WTC11 (cell line): ENCODE results near the gene ARHGAP28. TPM values are rescaled to one million over a fixed set of nuclear protein-coding genes. Genes with fewer than 3 reads are reported as not detected.

Source experiments
- ATAC-seq: fragments of 200-7000 bp; cut with Tn5 transposase; 2 replicates; pipeline ENCODE4 v1.10.0; 2021; ENCODE audit warnings: mild to moderate bottlenecking, moderate library complexity
- CTCF ChIA-PET: fragments of 300-600 bp; sonication (Branson Sonifier 250); formaldehyde crosslinking; loops from one replicate; lab custom pipeline; 2021; ENCODE audit warnings: antibody characterized with exemption; lab: Charles Lee
- POLR2A ChIA-PET: fragments of 350-600 bp; sonication (Branson Sonifier 250); formaldehyde crosslinking; loops from one replicate; lab custom pipeline; 2021; ENCODE audit warnings: antibody characterized with exemption; lab: Charles Lee
- DNase-seq: peaks from one replicate; pipeline ENCODE4 v3.0.0; 2021; ENCODE audit warnings: low spot score
- H3K27ac Mint-ChIP-seq: 2 replicates; pipeline ENCODE4 v1.8.0; 2021; ENCODE audit warnings: mixed read lengths
- H3K27me3 Mint-ChIP-seq: 2 replicates; pipeline ENCODE4 v1.8.0; 2021; ENCODE audit warnings: low read depth, mild to moderate bottlenecking, moderate library complexity, mixed read lengths
- H3K36me3 Mint-ChIP-seq: 2 replicates; pipeline ENCODE4 v1.8.0; 2021; ENCODE audit warnings: mixed read lengths
- H3K4me1 Mint-ChIP-seq: 2 replicates; pipeline ENCODE4 v1.8.0; 2022; ENCODE audit warnings: mixed read lengths
- H3K4me3 Mint-ChIP-seq: 2 replicates; pipeline ENCODE4 v1.8.0; 2021; ENCODE audit warnings: mild to moderate bottlenecking, moderate library complexity, mixed read lengths
- H3K9me3 Mint-ChIP-seq: 2 replicates; pipeline ENCODE4 v1.8.0; 2021; ENCODE audit warnings: mixed read lengths
- ATF1 ChIP-seq: sonication (generic); formaldehyde crosslinking; IDR thresholded peaks from 2 replicates; pipeline ENCODE4 v1.8.1; 2023; ENCODE audit warnings: mild to moderate bottlenecking, moderate library complexity, missing genetic modification reagents
- ATF6 ChIP-seq: sonication (generic); formaldehyde crosslinking; IDR thresholded peaks from 2 replicates; pipeline ENCODE4 v1.8.1; 2023; ENCODE audit warnings: mild to moderate bottlenecking, missing genetic modification reagents
- CREM ChIP-seq: sonication (generic); formaldehyde crosslinking; IDR thresholded peaks from 2 replicates; pipeline ENCODE4 v1.8.1; 2022; ENCODE audit warnings: mild to moderate bottlenecking, missing genetic modification reagents, moderate library complexity
- ESRRA ChIP-seq: sonication (generic); formaldehyde crosslinking; IDR thresholded peaks from 2 replicates; pipeline ENCODE4 v1.8.1; 2022; ENCODE audit warnings: mild to moderate bottlenecking, missing genetic modification reagents, borderline replicate concordance
- FOXP4 ChIP-seq: sonication (generic); formaldehyde crosslinking; IDR thresholded peaks from 2 replicates; pipeline ENCODE4 v1.8.0; 2022; ENCODE audit warnings: mild to moderate bottlenecking, missing genetic modification reagents
- HMGA2 ChIP-seq: fragments of 250-450 bp; sonication (Bioruptor Pico); IDR thresholded peaks from 2 replicates; pipeline ENCODE4 v1.4.0; 2021; ENCODE audit warnings: mild to moderate bottlenecking, moderate library complexity
- JAZF1 ChIP-seq: fragments of 250-450 bp; sonication (Bioruptor Pico); IDR thresholded peaks from 2 replicates; pipeline ENCODE4 v1.9.0; 2021; ENCODE audit warnings: moderate library complexity, mild to moderate bottlenecking, inconsistent platforms
- NFATC4 ChIP-seq: fragments of 250-450 bp; sonication (Bioruptor Pico); IDR thresholded peaks from 2 replicates; pipeline ENCODE4 v1.9.0; 2021; ENCODE audit warnings: mild to moderate bottlenecking
- PRDM15 ChIP-seq: sonication (generic); formaldehyde crosslinking; IDR thresholded peaks from 2 replicates; pipeline ENCODE4 v1.8.0; 2022; ENCODE audit warnings: missing genetic modification reagents
- SOX15 ChIP-seq: fragments of 250-450 bp; sonication (Bioruptor Pico); IDR thresholded peaks from 2 replicates; pipeline ENCODE4 v1.9.0; 2021; ENCODE audit warnings: mild to moderate bottlenecking
- TEAD4 ChIP-seq: sonication (generic); formaldehyde crosslinking; IDR thresholded peaks from 2 replicates; pipeline ENCODE4 v1.8.0; 2022; ENCODE audit warnings: mild to moderate bottlenecking, missing genetic modification reagents
- ZNF121 ChIP-seq: sonication (generic); formaldehyde crosslinking; IDR thresholded peaks from 2 replicates; pipeline ENCODE4 v1.8.0; 2023; ENCODE audit warnings: missing genetic modification reagents
- ZNF232 ChIP-seq: sonication (generic); formaldehyde crosslinking; IDR thresholded peaks from 2 replicates; pipeline ENCODE4 v1.8.0; 2022; ENCODE audit warnings: mild to moderate bottlenecking, missing genetic modification reagents
- ZNF281 ChIP-seq: sonication (generic); formaldehyde crosslinking; IDR thresholded peaks from 2 replicates; pipeline ENCODE4 v1.8.0; 2023; ENCODE audit warnings: mild to moderate bottlenecking, missing genetic modification reagents
- ZNF396 ChIP-seq: fragments of 250-450 bp; sonication (Bioruptor Pico); IDR thresholded peaks from 2 replicates; pipeline ENCODE4 v1.8.0; 2021; ENCODE audit warnings: mild to moderate bottlenecking, moderate library complexity, borderline replicate concordance
- ZNF423 ChIP-seq: fragments of 250-450 bp; sonication (Bioruptor Pico); IDR thresholded peaks from 2 replicates; pipeline ENCODE4 v2.1.2; 2022; ENCODE audit warnings: mild to moderate bottlenecking, moderate library complexity
- total RNA-seq: library from RNA; stranded (reverse); gene quantifications from 3 replicates; pipeline ENCODE4 v1.2.3, GENCODE V29; 2021
- TF ChIP-seq, protein P1 (sequence below): sonication (generic); formaldehyde crosslinking; IDR thresholded peaks from 2 replicates; pipeline ENCODE4 v1.8.1; 2022; ENCODE audit warnings: missing genetic modification reagents, borderline replicate concordance
- TF ChIP-seq, protein P2 (sequence below): sonication (generic); formaldehyde crosslinking; IDR thresholded peaks from 2 replicates; pipeline ENCODE4 v1.8.1; 2022; ENCODE audit warnings: low read depth, missing genetic modification reagents, borderline replicate concordance

ARHGAP28 gene
- total RNA-seq, 1 experiment from 2014 or later, result 14.8 TPM

DNA sequence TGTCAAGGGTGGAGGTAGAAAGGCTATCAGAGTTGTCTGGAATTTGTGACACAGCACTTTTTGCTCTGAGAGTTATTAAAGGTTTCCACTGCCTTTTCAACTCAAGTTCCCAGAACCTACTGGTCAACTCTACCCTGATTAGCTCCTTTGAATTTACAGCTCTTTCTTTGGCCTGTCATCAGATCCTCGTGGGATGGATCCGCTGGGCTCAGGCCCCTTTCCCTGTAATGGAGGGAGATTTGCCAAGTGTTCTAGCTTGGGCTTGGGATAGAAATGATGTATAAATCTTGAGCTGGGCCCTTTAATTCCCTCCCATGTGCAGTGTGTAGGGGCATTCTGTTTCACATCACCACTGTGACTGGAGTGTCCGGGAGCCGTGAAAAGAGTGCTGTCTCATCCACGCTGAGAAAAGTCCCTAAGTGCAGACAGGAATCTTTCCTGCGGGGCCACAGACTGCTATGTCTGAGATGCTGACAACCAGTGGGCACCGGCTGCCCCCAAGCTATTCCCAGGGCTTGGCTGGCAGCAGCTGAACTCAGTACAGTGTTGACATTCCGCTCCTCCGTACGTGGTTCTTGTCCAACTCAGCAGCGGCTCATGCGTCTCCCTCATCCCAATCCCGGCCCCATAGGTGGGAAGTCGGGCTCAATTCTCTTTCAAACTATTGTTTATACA is 46.9 kb upstream of the ARHGAP28 start (continued):
- TF ChIP-seq ZNF281 (CRISPR knock-in tag) (no peak), ATF6 (CRISPR knock-in tag) (no peak), CREM (CRISPR knock-in tag) (no peak), SOX15 (CRISPR knock-in tag) (no peak), ZNF423 (CRISPR knock-in tag) (no peak), ESRRA (CRISPR knock-in tag) (no peak), ATF1 (CRISPR knock-in tag) (no peak), NFATC4 (CRISPR knock-in tag) (no peak)

DNA sequence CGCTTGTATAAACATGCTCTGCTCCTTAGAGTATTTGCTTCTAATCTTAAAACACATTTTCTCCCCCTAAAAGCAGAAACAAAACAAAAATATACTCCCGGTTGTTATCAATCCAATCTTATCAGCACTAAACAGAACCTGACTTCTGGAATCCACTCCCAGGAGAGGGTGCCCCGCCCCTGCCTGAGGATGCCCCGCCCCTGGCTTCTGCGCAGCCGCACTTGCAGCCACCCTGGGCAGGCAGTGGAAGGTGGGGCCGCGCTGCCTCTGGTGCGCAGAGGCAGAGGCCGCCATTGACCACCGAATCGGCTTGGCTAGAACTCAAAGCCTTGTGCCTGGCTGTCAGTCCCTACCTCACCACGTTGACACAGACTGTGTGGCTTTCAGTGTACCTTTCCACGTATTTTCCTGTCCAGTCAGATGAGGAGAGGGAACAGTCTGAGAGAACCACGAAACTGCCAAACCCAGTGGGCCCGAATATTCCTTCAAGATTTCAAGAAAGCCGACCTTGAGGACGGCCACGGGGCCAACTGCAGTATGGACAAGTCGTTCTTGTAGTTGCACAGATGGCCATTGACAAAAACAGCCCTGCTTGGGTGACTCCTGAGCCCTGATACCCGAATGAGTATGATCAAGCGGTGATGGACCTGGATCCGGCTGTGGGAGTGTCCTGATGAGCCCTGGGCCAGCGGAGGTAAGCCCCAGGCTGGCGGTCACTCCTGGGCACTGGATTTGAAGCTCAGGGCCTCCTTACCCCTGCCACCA is 46.2 kb upstream of the ARHGAP28 start:
- POLR2A ChIA-PET, result no interaction called here
- H3K4me1 Mint-ChIP-seq, result peaks cover 23% of the 10 kb centered on the region
- no peaks in the 10 kb centered on the region for H3K36me3 Mint-ChIP-seq
- peaks cover 6% of the 10 kb centered on the region; the same call in 1 of the 2 replicates for H3K9me3 Mint-ChIP-seq
- peak; percentile 66 for DNase-seq
- no peak overlapping the region for H3K4me3 Mint-ChIP-seq
- CTCF ChIA-PET, result interaction anchor here (0.6 to 1.3 kb wide), 2 partner anchors 203 to 416 kb away, joined by 3 read pairs; no protein-coding TSS in a partner anchor
- TF ChIP-seq ZNF396 (no peak), ZNF121 (CRISPR knock-in tag) (no peak), PRDM15 (no peak), SOX15 (CRISPR knock-in tag) (no peak), FOXP4 (no peak), JAZF1 (CRISPR knock-in tag) (no peak), HMGA2 (CRISPR knock-in tag) (no peak), TEAD4 (CRISPR knock-in tag) (no peak), ZNF232 (CRISPR knock-in tag) (no peak)
- TF ChIP-seq, protein P1, sequence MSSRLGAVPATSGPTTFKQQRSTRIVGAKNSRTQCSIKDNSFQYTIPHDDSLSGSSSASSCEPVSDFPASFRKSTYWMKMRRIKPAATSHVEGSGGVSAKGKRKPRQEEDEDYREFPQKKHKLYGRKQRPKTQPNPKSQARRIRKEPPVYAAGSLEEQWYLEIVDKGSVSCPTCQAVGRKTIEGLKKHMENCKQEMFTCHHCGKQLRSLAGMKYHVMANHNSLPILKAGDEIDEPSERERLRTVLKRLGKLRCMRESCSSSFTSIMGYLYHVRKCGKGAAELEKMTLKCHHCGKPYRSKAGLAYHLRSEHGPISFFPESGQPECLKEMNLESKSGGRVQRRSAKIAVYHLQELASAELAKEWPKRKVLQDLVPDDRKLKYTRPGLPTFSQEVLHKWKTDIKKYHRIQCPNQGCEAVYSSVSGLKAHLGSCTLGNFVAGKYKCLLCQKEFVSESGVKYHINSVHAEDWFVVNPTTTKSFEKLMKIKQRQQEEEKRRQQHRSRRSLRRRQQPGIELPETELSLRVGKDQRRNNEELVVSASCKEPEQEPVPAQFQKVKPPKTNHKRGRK (CRISPR knock-in tag), result no peak
- TF ChIP-seq, protein P2, sequence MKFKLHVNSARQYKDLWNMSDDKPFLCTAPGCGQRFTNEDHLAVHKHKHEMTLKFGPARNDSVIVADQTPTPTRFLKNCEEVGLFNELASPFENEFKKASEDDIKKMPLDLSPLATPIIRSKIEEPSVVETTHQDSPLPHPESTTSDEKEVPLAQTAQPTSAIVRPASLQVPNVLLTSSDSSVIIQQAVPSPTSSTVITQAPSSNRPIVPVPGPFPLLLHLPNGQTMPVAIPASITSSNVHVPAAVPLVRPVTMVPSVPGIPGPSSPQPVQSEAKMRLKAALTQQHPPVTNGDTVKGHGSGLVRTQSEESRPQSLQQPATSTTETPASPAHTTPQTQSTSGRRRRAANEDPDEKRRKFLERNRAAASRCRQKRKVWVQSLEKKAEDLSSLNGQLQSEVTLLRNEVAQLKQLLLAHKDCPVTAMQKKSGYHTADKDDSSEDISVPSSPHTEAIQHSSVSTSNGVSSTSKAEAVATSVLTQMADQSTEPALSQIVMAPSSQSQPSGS (CRISPR knock-in tag), result no peak
- TF ChIP-seq, all 79 proteins: peak for 0
- Mint-ChIP-seq H3K27me3 (no peaks in the 10 kb centered on the region; the same call in 1 of the 2 replicates), H3K27ac (no peak overlapping the region)
- peak; percentile 89 for ATAC-seq
